Upper lobe of left lung (tissue), 6 donors: ENCODE measurements around the gene CDH2. TPM values are rescaled to one million over a fixed set of nuclear protein-coding genes. Genes with fewer than 3 reads are reported as not detected.

Source experiments
- ATAC-seq, 2 donors: fragments of 200-7000 bp; cut with Tn5 transposase; one replicate each; pipeline ENCODE4 v1.9.1; 2022; ENCODE audit warnings: mild to moderate bottlenecking in 2 of 2, moderate library complexity in 2 of 2; ENCODE audit not compliant: low FRiP score in 2 of 2
- DNase-seq, 2 donors: peaks; one replicate each; pipeline ENCODE4 v3.0.0-alpha.2; 2019 to 2020
- H3K27ac ChIP-seq, 4 donors: fragments of 200-600 bp; sonication (generic); one replicate each; pipeline ENCODE4 v1.5.1; 2016 to 2019
- H3K27me3 ChIP-seq, 4 donors: fragments of 200-600 bp; sonication (generic); one replicate each; pipeline ENCODE4 v1.5.1; 2017 to 2019
- H3K36me3 ChIP-seq, 4 donors: fragments of 200-600 bp; sonication (generic); one replicate each; pipeline ENCODE4 v1.5.1; 2016 to 2019
- H3K4me1 ChIP-seq, 4 donors: fragments of 200-600 bp; sonication (generic); one replicate each; pipeline ENCODE4 v1.5.1; 2018 to 2019
- H3K4me3 ChIP-seq, 4 donors: fragments of 200-600 bp; sonication (generic); one replicate each; pipeline ENCODE4 v1.5.1; 2017 to 2019; ENCODE audit warnings: mild to moderate bottlenecking in 2 of 4, moderate library complexity in 1 of 4
- H3K9me3 ChIP-seq, 4 donors: fragments of 200-600 bp; sonication (generic); one replicate each; pipeline ENCODE4 v1.5.1; 2018 to 2019
- CTCF ChIP-seq, 6 experiments: fragments of 450-650 bp in 4 of 6; fragments of 200-600 bp in 2 of 6; sonication (generic) in 2 of 6; IDR thresholded peaks; one replicate each; pipeline ENCODE4 v1.5.1; 2016 to 2019; ENCODE audit warnings: antibody characterized with exemption in 6 of 6
- EP300 ChIP-seq, 4 donors: sonication (generic); formaldehyde crosslinking; IDR thresholded peaks; one replicate each; pipeline ENCODE4 v1.5.1; 2017; ENCODE audit warnings: antibody characterized with exemption in 4 of 4, control low read depth in 2 of 4
- POLR2A ChIP-seq, 4 donors: fragments of 450-650 bp; IDR thresholded peaks; one replicate each; pipeline ENCODE4 v1.5.1; 2016 to 2017; ENCODE audit warnings: antibody characterized with exemption in 4 of 4, mild to moderate bottlenecking in 2 of 4
- POLR2AphosphoS5 ChIP-seq, 2 donors: sonication (generic); formaldehyde crosslinking; IDR thresholded peaks; one replicate each; pipeline ENCODE4 v1.5.1; 2017; ENCODE audit warnings: antibody characterized with exemption in 2 of 2
- WGBS, 2 donors: methylation state at CpG; one replicate each; pipeline ENCODE4 v1.1.5; 2017 to 2018; 5-methylcytosine and 5-hydroxymethylcytosine counted together
- total RNA-seq, 6 donors: library from RNA; depleted of rRNA in 4 of 6; stranded (reverse); fragments of >200 nt in 4 of 6; gene quantifications; one replicate each; pipeline versions ENCODE4 v1.1.0 to v1.2.1, GENCODE V29; 2016 to 2021
- donor health status: DM: no; HTN: no; CAD: no; lungs with moderate emphysema.
- donor health status: DM: no; HTN: yes; CAD: no; lungs with severe emphysema.

Gene CDH2
- total RNA-seq, 6 donors from 2014 or later, result 0.20 to 2.3 (median 0.75) TPM; not detected in 2

- WGBS, 2 donors, result 86 to 87% methylated on average over 5 of the region's 5 CpGs
- no peaks in the 10 kb centered on the region for H3K27me3 ChIP-seq
- no peaks in the 10 kb centered on the region for H3K4me1 ChIP-seq
- H3K4me3 ChIP-seq, result no peak overlapping the region
- DNase-seq (no peak), ATAC-seq (no peak)
- no peak overlapping the region for H3K27ac ChIP-seq
- no peaks in the 10 kb centered on the region for H3K36me3 ChIP-seq
- TF ChIP-seq POLR2A (IDR thresholded peaks at IDR 0.05) (no peak), CTCF (IDR thresholded peaks at IDR 0.05) (no peak), POLR2AphosphoS5 (IDR thresholded peaks at IDR 0.05) (no peak), EP300 (IDR thresholded peaks at IDR 0.05) (no peak)
- no peaks in the 10 kb centered on the region for H3K9me3 ChIP-seq
These were observed 169.1 kb downstream of the CDH2 start for GRCh38 chr18:28007841-28008240.

- ATAC-seq (no peak), DNase-seq (no peak)
- Histone ChIP-seq H3K27me3 (no peaks in the 10 kb centered on the region), H3K27ac (no peak overlapping the region), H3K4me3 (no peak overlapping the region), H3K4me1 (no peaks in the 10 kb centered on the region), H3K36me3 (no peaks in the 10 kb centered on the region), H3K9me3 (no peaks in the 10 kb centered on the region)
- TF ChIP-seq EP300 (IDR thresholded peaks at IDR 0.05) (no peak), CTCF (IDR thresholded peaks at IDR 0.05) (no peak), POLR2A (IDR thresholded peaks at IDR 0.05) (no peak), POLR2AphosphoS5 (IDR thresholded peaks at IDR 0.05) (no peak)
- WGBS, 2 donors, result 65 to 67% methylated on average over 7 of the region's 7 CpGs
These were observed 171.8 kb downstream of the CDH2 start for GRCh38 chr18:28005164-28005563.

DNA sequence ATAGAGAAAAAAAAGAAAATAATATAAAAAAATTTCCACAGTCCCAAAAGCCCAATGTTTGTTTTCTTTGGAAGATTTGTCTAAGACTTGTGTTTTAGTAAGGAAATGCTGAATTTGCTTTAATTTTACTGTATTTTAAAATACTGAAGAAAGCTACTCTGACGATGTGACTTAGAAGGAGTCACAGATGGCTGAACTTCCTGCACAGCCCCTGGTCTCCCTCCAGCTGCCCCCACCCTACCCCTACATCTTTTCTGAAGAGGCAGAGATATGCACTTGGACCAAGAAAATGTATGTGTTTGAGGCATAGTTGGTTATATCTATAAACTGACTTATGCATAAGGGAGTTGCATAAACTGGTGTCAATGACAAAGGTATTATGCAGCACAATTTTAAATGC, 172.3 kb downstream of the CDH2 start:
- WGBS, 2 donors, result 60 to 72% methylated on average over 1 of the region's 1 CpG
- Histone ChIP-seq H3K9me3 (no peaks in the 10 kb centered on the region), H3K27ac (no peak overlapping the region), H3K27me3 (no peaks in the 10 kb centered on the region), H3K36me3 (no peaks in the 10 kb centered on the region), H3K4me1 (no peaks in the 10 kb centered on the region), H3K4me3 (no peak overlapping the region)
- no peak for TF ChIP-seq POLR2A (IDR thresholded peaks at IDR 0.05)
- no peak for TF ChIP-seq POLR2AphosphoS5 (IDR thresholded peaks at IDR 0.05)
- no peak for TF ChIP-seq CTCF (IDR thresholded peaks at IDR 0.05)
- no peak for TF ChIP-seq EP300 (IDR thresholded peaks at IDR 0.05)
- DNase-seq (no peak), ATAC-seq (no peak)

GRCh38 chr18:28003451-28003850, 173.5 kb downstream of the CDH2 start:
- DNase-seq, result no peak
- no peaks in the 10 kb centered on the region for H3K27me3 ChIP-seq
- no peaks in the 10 kb centered on the region for H3K9me3 ChIP-seq
- no peak for ATAC-seq
- no peaks in the 10 kb centered on the region for H3K4me1 ChIP-seq
- H3K27ac ChIP-seq, result no peak overlapping the region
- TF ChIP-seq POLR2A (IDR thresholded peaks at IDR 0.05), result no peak
- no peak for TF ChIP-seq EP300 (IDR thresholded peaks at IDR 0.05)
- no peak for TF ChIP-seq POLR2AphosphoS5 (IDR thresholded peaks at IDR 0.05)
- no peak for TF ChIP-seq CTCF (IDR thresholded peaks at IDR 0.05)
- no peak overlapping the region for H3K4me3 ChIP-seq
- WGBS, 2 donors, result 83 to 91% methylated on average over 5 of the region's 5 CpGs
- H3K36me3 ChIP-seq, result no peaks in the 10 kb centered on the region

DNA sequence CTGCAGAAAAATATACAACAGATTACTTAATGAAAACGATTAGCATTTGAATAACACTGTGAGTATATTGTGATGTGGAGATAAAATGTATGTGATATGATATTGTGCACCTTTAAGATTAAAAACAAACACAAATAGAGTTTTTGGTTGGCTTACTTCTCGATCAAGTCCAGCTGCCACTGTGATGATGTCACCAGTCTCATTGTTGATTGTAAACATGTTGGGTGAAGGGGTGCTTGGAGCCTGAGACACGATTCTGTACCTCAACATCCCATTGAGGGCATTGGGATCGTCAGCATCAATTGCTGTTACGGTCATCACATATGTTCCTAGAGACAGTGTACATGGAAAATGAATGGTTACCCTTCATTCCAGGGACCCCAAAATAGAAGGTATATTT, 174.1 kb downstream of the CDH2 start:
- ATAC-seq (no peak), DNase-seq (no peak)
- Histone ChIP-seq H3K4me1 (no peaks in the 10 kb centered on the region), H3K36me3 (no peaks in the 10 kb centered on the region), H3K27ac (no peak overlapping the region), H3K4me3 (no peak overlapping the region), H3K9me3 (no peaks in the 10 kb centered on the region), H3K27me3 (no peaks in the 10 kb centered on the region)
- TF ChIP-seq EP300 (IDR thresholded peaks at IDR 0.05) (no peak), CTCF (IDR thresholded peaks at IDR 0.05) (no peak), POLR2A (IDR thresholded peaks at IDR 0.05) (no peak), POLR2AphosphoS5 (IDR thresholded peaks at IDR 0.05) (no peak)
- 71 to 85% methylated on average over 5 of the region's 5 CpGs for WGBS, 2 donors
